ENCODE measurements around the gene SHMT2. TPM values are rescaled to one million over a fixed set of nuclear protein-coding genes. Genes with fewer than 3 reads are reported as not detected.

The SHMT2 gene
- polyA plus RNA-seq, 1 donor, result 66.3 TPM

GRCh38 chr12:57250541-57250940 lies 21.0 kb downstream of the SHMT2 start:
- H3K27ac ChIP-seq (ENCODE audit: low read length), result no peak overlapping the region
- H3K4me3 ChIP-seq (ENCODE audit: low read length), result no peak overlapping the region
- peaks cover 12% of the 10 kb centered on the region for H3K36me3 ChIP-seq (ENCODE audit: control insufficient read depth, insufficient read depth, low read length)
- DNase-seq, result no peak
- H3K9me3 ChIP-seq (ENCODE audit: control insufficient read depth, low read depth, low read length), result no peaks in the 10 kb centered on the region
- no CpG with 5 or more reads among the region's 3 CpGs for WGBS (ENCODE audit: insufficient coverage, low lambda C conversion rate)
- no peaks in the 10 kb centered on the region for H3K4me1 ChIP-seq (ENCODE audit: control insufficient read depth, insufficient read depth, low read length)
- H3K27me3 ChIP-seq (ENCODE audit: control insufficient read depth, insufficient read depth, low read length), result no peaks in the 10 kb centered on the region

GRCh38 chr12:57250956-57251355 lies 21.4 kb downstream of the SHMT2 start, which contains the start of gene STAC3:
TSS of gene STAC3 (minus strand) at chr12:57251187. CDS start at chr12:57249636, 1,551 bp downstream.
- H3K4me1 ChIP-seq (ENCODE audit: control insufficient read depth, insufficient read depth, low read length), result no peaks in the 10 kb centered on the region
- DNase-seq, result no peak
- no peak within 1 kb of the TSS for H3K27ac ChIP-seq (ENCODE audit: low read length)
- H3K27me3 ChIP-seq (ENCODE audit: control insufficient read depth, insufficient read depth, low read length), result no peaks in the 10 kb centered on the region
- peaks cover 16% of the 10 kb centered on the region for H3K36me3 ChIP-seq (ENCODE audit: control insufficient read depth, insufficient read depth, low read length)
- H3K9me3 ChIP-seq (ENCODE audit: control insufficient read depth, low read depth, low read length), result no peaks in the 10 kb centered on the region
- WGBS (ENCODE audit: insufficient coverage, low lambda C conversion rate), result no CpG with 5 or more reads among the region's 7 CpGs
- no peak within 1 kb of the TSS for H3K4me3 ChIP-seq (ENCODE audit: low read length)

- Histone ChIP-seq H3K27me3 (ENCODE audit: control insufficient read depth, insufficient read depth, low read length) (no peaks in the 10 kb centered on the region), H3K9me3 (ENCODE audit: control insufficient read depth, low read depth, low read length) (no peaks in the 10 kb centered on the region), H3K4me3 (ENCODE audit: low read length) (no peak overlapping the region), H3K27ac (ENCODE audit: low read length) (no peak overlapping the region), H3K36me3 (ENCODE audit: control insufficient read depth, insufficient read depth, low read length) (peaks cover 50% of the 10 kb centered on the region), H3K4me1 (ENCODE audit: control insufficient read depth, insufficient read depth, low read length) (no peaks in the 10 kb centered on the region)
- no CpG with 5 or more reads among the region's 14 CpGs for WGBS (ENCODE audit: insufficient coverage, low lambda C conversion rate)
- DNase-seq, result no peak
Measured at GRCh38 chr12:57254506-57255280, 25.2 kb downstream of the SHMT2 start.

GRCh38 chr12:57255916-57256315 lies 26.4 kb downstream of the SHMT2 start:
- no peak for DNase-seq
- Histone ChIP-seq H3K4me1 (ENCODE audit: control insufficient read depth, insufficient read depth, low read length) (no peaks in the 10 kb centered on the region), H3K27me3 (ENCODE audit: control insufficient read depth, insufficient read depth, low read length) (no peaks in the 10 kb centered on the region), H3K36me3 (ENCODE audit: control insufficient read depth, insufficient read depth, low read length) (peaks cover 62% of the 10 kb centered on the region), H3K9me3 (ENCODE audit: control insufficient read depth, low read depth, low read length) (no peaks in the 10 kb centered on the region), H3K27ac (ENCODE audit: low read length) (no peak overlapping the region), H3K4me3 (ENCODE audit: low read length) (no peak overlapping the region)
- no CpG with 5 or more reads among the region's 6 CpGs for WGBS (ENCODE audit: insufficient coverage, low lambda C conversion rate)

- peaks cover 77% of the 10 kb centered on the region for H3K36me3 ChIP-seq (ENCODE audit: control insufficient read depth, insufficient read depth, low read length)
- no CpG with 5 or more reads among the region's 6 CpGs for WGBS (ENCODE audit: insufficient coverage, low lambda C conversion rate)
- H3K27ac ChIP-seq (ENCODE audit: low read length), result no peak overlapping the region
- no peaks in the 10 kb centered on the region for H3K9me3 ChIP-seq (ENCODE audit: control insufficient read depth, low read depth, low read length)
- no peak for DNase-seq
- no peaks in the 10 kb centered on the region for H3K27me3 ChIP-seq (ENCODE audit: control insufficient read depth, insufficient read depth, low read length)
- no peaks in the 10 kb centered on the region for H3K4me1 ChIP-seq (ENCODE audit: control insufficient read depth, insufficient read depth, low read length)
- H3K4me3 ChIP-seq (ENCODE audit: low read length), result no peak overlapping the region
Measured at GRCh38 chr12:57258977-57259970, 29.8 kb downstream of the SHMT2 start.

- no peak overlapping the region for H3K27ac ChIP-seq (ENCODE audit: low read length)
- H3K4me1 ChIP-seq (ENCODE audit: control insufficient read depth, insufficient read depth, low read length), result no peaks in the 10 kb centered on the region
- no peaks in the 10 kb centered on the region for H3K9me3 ChIP-seq (ENCODE audit: control insufficient read depth, low read depth, low read length)
- no peak for DNase-seq
- H3K36me3 ChIP-seq (ENCODE audit: control insufficient read depth, insufficient read depth, low read length), result peaks cover 73% of the 10 kb centered on the region
- no CpG with 5 or more reads among the region's 4 CpGs for WGBS (ENCODE audit: insufficient coverage, low lambda C conversion rate)
- H3K4me3 ChIP-seq (ENCODE audit: low read length), result no peak overlapping the region
- H3K27me3 ChIP-seq (ENCODE audit: control insufficient read depth, insufficient read depth, low read length), result no peaks in the 10 kb centered on the region
Measured at GRCh38 chr12:57260366-57260765, 30.9 kb downstream of the SHMT2 start.

GRCh38 chr12:57261428-57261865 lies 31.9 kb downstream of the SHMT2 start:
- H3K9me3 ChIP-seq (ENCODE audit: control insufficient read depth, low read depth, low read length), result no peaks in the 10 kb centered on the region
- H3K4me3 ChIP-seq (ENCODE audit: low read length), result no peak overlapping the region
- no peaks in the 10 kb centered on the region for H3K4me1 ChIP-seq (ENCODE audit: control insufficient read depth, insufficient read depth, low read length)
- no peaks in the 10 kb centered on the region for H3K27me3 ChIP-seq (ENCODE audit: control insufficient read depth, insufficient read depth, low read length)
- H3K36me3 ChIP-seq (ENCODE audit: control insufficient read depth, insufficient read depth, low read length), result peaks cover 66% of the 10 kb centered on the region
- WGBS (ENCODE audit: insufficient coverage, low lambda C conversion rate), result 80% methylated on average over 1 of the region's 2 CpGs
- DNase-seq, result no peak
- no peak overlapping the region for H3K27ac ChIP-seq (ENCODE audit: low read length)

GRCh38 chr12:57262126-57262822 lies 32.8 kb downstream of the SHMT2 start:
- DNase-seq, result no peak
- Histone ChIP-seq H3K27me3 (ENCODE audit: control insufficient read depth, insufficient read depth, low read length) (no peaks in the 10 kb centered on the region), H3K4me1 (ENCODE audit: control insufficient read depth, insufficient read depth, low read length) (no peaks in the 10 kb centered on the region), H3K36me3 (ENCODE audit: control insufficient read depth, insufficient read depth, low read length) (peaks cover 66% of the 10 kb centered on the region), H3K27ac (ENCODE audit: low read length) (no peak overlapping the region), H3K4me3 (ENCODE audit: low read length) (no peak overlapping the region), H3K9me3 (ENCODE audit: control insufficient read depth, low read depth, low read length) (no peaks in the 10 kb centered on the region)
- 92% methylated on average over 2 of the region's 3 CpGs for WGBS (ENCODE audit: insufficient coverage, low lambda C conversion rate)

- Histone ChIP-seq H3K4me3 (ENCODE audit: low read length) (no peak overlapping the region), H3K27ac (ENCODE audit: low read length) (no peak overlapping the region), H3K4me1 (ENCODE audit: control insufficient read depth, insufficient read depth, low read length) (no peaks in the 10 kb centered on the region), H3K27me3 (ENCODE audit: control insufficient read depth, insufficient read depth, low read length) (no peaks in the 10 kb centered on the region), H3K36me3 (ENCODE audit: control insufficient read depth, insufficient read depth, low read length) (peaks cover 64% of the 10 kb centered on the region), H3K9me3 (ENCODE audit: control insufficient read depth, low read depth, low read length) (no peaks in the 10 kb centered on the region)
- DNase-seq, result no peak
- WGBS (ENCODE audit: insufficient coverage, low lambda C conversion rate), result no CpG with 5 or more reads among the region's 2 CpGs
Measured at GRCh38 chr12:57263096-57263495, 33.6 kb downstream of the SHMT2 start.

GRCh38 chr12:57266681-57267080 lies 37.2 kb downstream of the SHMT2 start:
- no peaks in the 10 kb centered on the region for H3K9me3 ChIP-seq (ENCODE audit: control insufficient read depth, low read depth, low read length)
- no peak overlapping the region for H3K27ac ChIP-seq (ENCODE audit: low read length)
- peaks cover 63% of the 10 kb centered on the region for H3K36me3 ChIP-seq (ENCODE audit: control insufficient read depth, insufficient read depth, low read length)
- no peaks in the 10 kb centered on the region for H3K4me1 ChIP-seq (ENCODE audit: control insufficient read depth, insufficient read depth, low read length)
- H3K4me3 ChIP-seq (ENCODE audit: low read length), result no peak overlapping the region
- no peaks in the 10 kb centered on the region for H3K27me3 ChIP-seq (ENCODE audit: control insufficient read depth, insufficient read depth, low read length)
- no peak for DNase-seq
